Ramos (cell line): Measurements from ENCODE around the gene ATG7.
"Not testable (repeated sequence)": the region's sequence is repeated elsewhere in the genome, so short reads cannot be mapped to it uniquely, and the experiment has no call there.

Experiments used
- in situ Hi-C: fragments of 300-500 bp; cut with MboI; formaldehyde crosslinking; loops from one replicate; pipeline ENCODE4 v1.14.3; 2022; ENCODE audit warnings: low sequenced_read_pairs; ENCODE audit not compliant: unreplicated experiment

The ATG7 gene

GRCh38 chr3:11250902-11251806 is 21.0 kb upstream of the ATG7 start:
- in situ Hi-C loops = no loop called here

- in situ Hi-C loops = no loop called here
These were observed 20.4 kb upstream of the ATG7 start for GRCh38 chr3:11251807-11252176.

- in situ Hi-C loops = no loop called here
These were observed 17.3 kb upstream of the ATG7 start for GRCh38 chr3:11254876-11255275.

- in situ Hi-C loops = not testable (repeated sequence)
These were observed 16.7 kb upstream of the ATG7 start for GRCh38 chr3:11255537-11255936.

GRCh38 chr3:11258958-11259357 is 13.2 kb upstream of the ATG7 start:
- in situ Hi-C loops = no loop called here

- in situ Hi-C loops = no loop called here
These were observed 11.7 kb upstream of the ATG7 start for GRCh38 chr3:11260460-11260859.

- in situ Hi-C loops = no loop called here
These were observed 3.2 kb upstream of the ATG7 start for GRCh38 chr3:11269007-11269406.

- in situ Hi-C loops = no loop called here
These were observed 843 bp downstream of the ATG7 start for GRCh38 chr3:11272906-11273574.

GRCh38 chr3:11273891-11274291 is 1.7 kb downstream of the ATG7 start:
- in situ Hi-C loops = no loop called here

- in situ Hi-C loops = no loop called here
These were observed 2.5 kb downstream of the ATG7 start for GRCh38 chr3:11274566-11275142.

GRCh38 chr3:11275926-11276325 is 3.7 kb downstream of the ATG7 start:
- in situ Hi-C loops = no loop called here

GRCh38 chr3:11276901-11277300 is 4.7 kb downstream of the ATG7 start:
- in situ Hi-C loops = no loop called here

GRCh38 chr3:11282250-11283138 is 10.3 kb downstream of the ATG7 start:
- in situ Hi-C loops = no loop called here

GRCh38 chr3:11283139-11283475 is 10.9 kb downstream of the ATG7 start:
- in situ Hi-C loops = no loop called here

GRCh38 chr3:11284011-11284410 is 11.8 kb downstream of the ATG7 start:
- in situ Hi-C loops = no loop called here

- in situ Hi-C loops = no loop called here
These were observed 13.3 kb downstream of the ATG7 start for GRCh38 chr3:11285471-11285870.

- in situ Hi-C loops = no loop called here
These were observed 15.2 kb downstream of the ATG7 start for GRCh38 chr3:11287404-11287803.

- in situ Hi-C loops = no loop called here
These were observed 15.9 kb downstream of the ATG7 start for GRCh38 chr3:11288021-11288491.

- in situ Hi-C loops = no loop called here
These were observed 16.8 kb downstream of the ATG7 start for GRCh38 chr3:11288786-11289637.
